SK-N-SH (cell line): ENCODE measurements around the gene MMP24OS. TPM values are rescaled to one million over a fixed set of nuclear protein-coding genes. Genes with fewer than 3 reads are reported as not detected.

ENCODE experiments used
- CTCF ChIA-PET: fragments of 300-600, 350-600 bp; formaldehyde crosslinking; extraction: SDS; loops from one replicate; lab custom pipeline; 2021; lab: Yijun Ruan, JAX
- POLR2A ChIA-PET: fragments of 350-600 bp; sonication (Branson Sonifier 250); formaldehyde crosslinking; extraction: SDS; loops from one replicate; lab custom pipeline; 2020; ENCODE audit warnings: antibody characterized with exemption, inconsistent platforms; lab: Yijun Ruan, JAX
- DNase-seq: peaks from one replicate; pipeline ENCODE4 v3.0.0; 2012
- H2AFZ ChIP-seq: fragments of 200-600 bp; sonication (generic); 2 replicates; pipeline ENCODE4 v1.8.1; 2016; ENCODE audit warnings: antibody characterized with exemption, mild to moderate bottlenecking, low read depth
- H3F3A ChIP-seq: fragments of 200-600 bp; sonication (generic); replicated peaks from 2 replicates; pipeline ENCODE3; 2016; ENCODE audit warnings: antibody characterized with exemption, mild to moderate bottlenecking; ENCODE audit not compliant: insufficient read depth
- H3K27ac ChIP-seq, 2 experiments: fragments of 200-500 bp in 1 of 2; fragments of 200-600 bp in 1 of 2; sonication (Bioruptor generic) in 1 of 2; sonication (generic), shearing (Covaris generic) in 1 of 2; 2 replicates each; pipeline versions ENCODE4 v1.5.1 to v1.6.1; 2014 to 2016; ENCODE audit warnings: low read depth in 2 of 2, inconsistent platforms in 1 of 2, low read length in 1 of 2, mild to moderate bottlenecking in 1 of 2, mixed read lengths in 1 of 2
- H3K27me3 ChIP-seq: fragments of 200-600 bp; sonication (generic), shearing (Covaris generic); 2 replicates; pipeline ENCODE4 v1.6.1; 2016; ENCODE audit warnings: mixed run types; ENCODE audit not compliant: insufficient read depth
- H3K36me3 ChIP-seq, 2 experiments: fragments of 200-500 bp in 1 of 2; fragments of 200-600 bp in 1 of 2; sonication (Bioruptor generic) in 1 of 2; sonication (generic) in 1 of 2; replicated peaks in 1 of 2; 2 replicates each; pipeline versions ENCODE3 to v1.5.1; 2014 to 2016; ENCODE audit warnings: low read length in 1 of 2, mild to moderate bottlenecking in 1 of 2; ENCODE audit not compliant: insufficient read depth in 2 of 2, control insufficient read depth in 1 of 2
- H3K4me1 ChIP-seq, 2 experiments: fragments of 200-500 bp in 1 of 2; fragments of 200-600 bp in 1 of 2; sonication (Bioruptor generic) in 1 of 2; sonication (generic), shearing (Covaris generic) in 1 of 2; 2 replicates each; pipeline versions ENCODE4 v1.5.1 to v1.6.1; 2014 to 2016; ENCODE audit warnings: low read depth in 1 of 2, low read length in 1 of 2, mixed run types in 1 of 2; ENCODE audit not compliant: insufficient read depth in 2 of 2, control insufficient read depth in 1 of 2
- H3K4me2 ChIP-seq: fragments of 200-600 bp; sonication (generic), shearing (Covaris generic); 2 replicates; pipeline ENCODE4 v1.6.1; 2017; ENCODE audit warnings: mixed run types
- H3K4me3 ChIP-seq, 2 experiments: fragments of 200-500 bp in 1 of 2; fragments of 200-600 bp in 1 of 2; sonication (Bioruptor generic) in 1 of 2; sonication (generic), shearing (Covaris generic) in 1 of 2; 2 replicates each; pipeline versions ENCODE4 v1.5.1 to v1.8.1; 2014 to 2016; ENCODE audit warnings: low read depth in 2 of 2, inconsistent platforms in 1 of 2, low read length in 1 of 2, mild to moderate bottlenecking in 1 of 2, mixed read lengths in 1 of 2, moderate library complexity in 1 of 2
- H3K79me2 ChIP-seq: fragments of 200-600 bp; sonication (generic); 2 replicates; pipeline ENCODE4 v1.8.1; 2017; ENCODE audit warnings: mild to moderate bottlenecking; ENCODE audit not compliant: insufficient read depth
- H3K9ac ChIP-seq: fragments of 200-600 bp; sonication (generic); 2 replicates; pipeline ENCODE4 v1.6.1; 2017; ENCODE audit warnings: mixed run types
- H3K9me2 ChIP-seq: fragments of 200-600 bp; sonication (generic); 2 replicates; pipeline ENCODE4 v1.6.1; 2017; ENCODE audit warnings: mixed run types
- H3K9me3 ChIP-seq: fragments of 200-600 bp; sonication (generic); 2 replicates; pipeline ENCODE4 v1.6.1; 2017; ENCODE audit warnings: mixed run types, mild to moderate bottlenecking, moderate library complexity
- H4K20me1 ChIP-seq: fragments of 200-600 bp; sonication (generic); 2 replicates; pipeline ENCODE4 v1.6.1; 2017; ENCODE audit warnings: mild to moderate bottlenecking, mixed run types; ENCODE audit not compliant: insufficient read depth
- EP300 ChIP-seq, 2 experiments: IDR thresholded peaks; 2 replicates each; pipeline versions ENCODE4 v1.4.0 to v1.6.1; 2012; ENCODE audit warnings: borderline replicate concordance in 1 of 2, low read depth in 1 of 2, low read length in 1 of 2
- FOSL2 ChIP-seq: IDR thresholded peaks from 2 replicates; pipeline ENCODE4 v1.4.0; 2012; ENCODE audit warnings: low read depth, mild to moderate bottlenecking, moderate library complexity, borderline replicate concordance
- FOXJ3 ChIP-seq: sonication (generic); formaldehyde crosslinking; IDR thresholded peaks from 2 replicates; pipeline ENCODE4 v1.5.1; 2020; ENCODE audit warnings: mild to moderate bottlenecking, missing genetic modification reagents
- JUND ChIP-seq: IDR thresholded peaks from 2 replicates; pipeline ENCODE4 v1.4.0; 2012
- MXI1 ChIP-seq: IDR thresholded peaks from 2 replicates; pipeline ENCODE4 v1.6.1; 2012; ENCODE audit warnings: mild to moderate bottlenecking, low read depth, low read length, improper control_type of control experiment
- NFIC ChIP-seq: IDR thresholded peaks from 2 replicates; pipeline ENCODE4 v1.4.0; 2012; ENCODE audit warnings: borderline replicate concordance
- NRF1 ChIP-seq: IDR thresholded peaks from 2 replicates; pipeline ENCODE4 v1.6.1; 2012; ENCODE audit warnings: low read depth, mild to moderate bottlenecking, low read length
- RCOR1 ChIP-seq: fragments of 150-350 bp; IDR thresholded peaks from 2 replicates; pipeline ENCODE4 v1.6.1; 2017; ENCODE audit warnings: antibody characterized with exemption, low read length
- SIN3A ChIP-seq: IDR thresholded peaks from 2 replicates; pipeline ENCODE4 v1.6.1; 2012; ENCODE audit warnings: low read depth, mild to moderate bottlenecking, low read length, moderate library complexity, borderline replicate concordance
- SMC3 ChIP-seq: IDR thresholded peaks from 2 replicates; pipeline ENCODE4 v1.6.1; 2012; ENCODE audit warnings: low read depth, low read length, improper control_type of control experiment
- TEAD4 ChIP-seq: IDR thresholded peaks from 2 replicates; pipeline ENCODE4 v1.4.0; 2012; ENCODE audit warnings: mild to moderate bottlenecking, borderline replicate concordance; ENCODE audit not compliant: insufficient read depth
- WGBS: methylation state at CpG from one replicate; pipeline ENCODE4 v1.1.6; 2017; ENCODE audit warnings: low lambda C conversion rate; 5-methylcytosine and 5-hydroxymethylcytosine counted together
- polyA plus RNA-seq, 3 experiments: library from polyadenylated mRNA; depleted of rRNA; stranded (reverse); fragments of >200 nt; gene quantifications; 2 replicates each; pipeline ENCODE4 v1.2.3, GENCODE V29; 2012
- TF ChIP-seq, protein P1 (sequence below): fragments of 200-600 bp; sonication (generic); IDR thresholded peaks from 2 replicates; pipeline ENCODE4 v1.6.1; 2017; ENCODE audit warnings: antibody characterized with exemption, mild to moderate bottlenecking, moderate library complexity
- TF ChIP-seq, protein P2 (sequence below): IDR thresholded peaks from 2 replicates; pipeline ENCODE4 v1.4.0; 2012; ENCODE audit warnings: low read depth, borderline replicate concordance
- TF ChIP-seq, protein P3 (sequence below): IDR thresholded peaks from 2 replicates; pipeline ENCODE4 v1.4.0; 2012; ENCODE audit warnings: low read depth
- TF ChIP-seq, protein P4 (sequence below): IDR thresholded peaks from 2 replicates; pipeline ENCODE4 v1.6.1; 2012; ENCODE audit warnings: mild to moderate bottlenecking, low read depth, low read length, moderate library complexity

MMP24OS gene
- polyA plus RNA-seq, 1 of the 3 experiments (the other 2 are of a cell fraction): 53.1 TPM

DNA sequence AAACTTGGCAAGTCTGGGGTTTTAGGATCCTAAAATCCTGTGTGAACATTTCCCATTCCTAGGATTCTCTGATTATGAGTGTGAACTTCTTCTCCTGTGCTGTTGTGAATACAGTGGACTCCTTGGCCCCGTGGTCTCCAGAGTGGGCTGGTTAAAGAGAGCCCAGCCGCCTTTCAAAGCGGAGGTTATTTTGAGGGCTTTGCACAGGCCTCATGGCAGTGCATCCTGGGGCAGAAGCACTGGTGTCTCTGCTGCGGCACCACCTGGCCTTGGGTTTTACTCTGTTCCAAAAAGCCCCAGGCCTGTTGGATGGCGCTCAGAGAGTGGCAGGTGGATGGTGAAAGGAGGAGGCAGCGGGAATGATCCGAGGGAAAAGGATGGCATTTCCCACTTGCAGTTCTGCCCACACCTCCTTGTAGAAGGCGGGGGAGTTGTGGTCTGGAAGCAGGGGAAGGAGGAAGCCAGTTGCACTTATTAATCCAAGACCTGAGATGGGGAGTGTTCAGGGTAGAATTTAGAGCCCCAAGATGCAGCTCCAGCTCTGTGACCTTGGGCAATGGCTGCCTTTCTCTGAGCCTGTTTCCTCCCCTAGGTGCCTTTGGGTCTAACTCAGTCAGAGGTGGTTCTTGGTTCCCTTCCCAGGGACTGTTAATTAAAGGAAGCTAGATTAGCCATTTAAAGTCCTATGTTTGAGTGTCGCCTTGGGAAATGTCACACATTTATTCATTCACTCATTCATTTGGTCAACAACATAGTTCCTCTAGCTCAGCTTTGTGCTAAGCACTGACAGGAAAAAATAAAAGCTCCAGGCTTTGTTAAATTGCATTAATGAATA lies 29.1 kb downstream of the MMP24OS start:
- no peaks in the 10 kb centered on the region for H3K9me2 ChIP-seq
- no peaks in the 10 kb centered on the region for H4K20me1 ChIP-seq
- no peaks in the 10 kb centered on the region for H3K79me2 ChIP-seq
- CTCF ChIA-PET: interaction anchor here (0.9 kb wide), 1 partner anchor 104 kb away, joined by 3 read pairs; no protein-coding TSS in a partner anchor
- WGBS: 89% methylated on average over 8 of the region's 9 CpGs
- H3K4me1 ChIP-seq: no peaks in the 10 kb centered on the region; a peak in 1 of 4 replicates
- H3K4me3 ChIP-seq: no peak overlapping the region
- H3K27me3 ChIP-seq: no peaks in the 10 kb centered on the region
- no peak overlapping the region for H3K4me2 ChIP-seq
- no peaks in the 10 kb centered on the region for H3F3A ChIP-seq
- H3K9ac ChIP-seq: no peak overlapping the region
- no peaks in the 10 kb centered on the region for H3K9me3 ChIP-seq
- TF ChIP-seq NFIC (no peak), MXI1 (no peak), FOXJ3 (CRISPR knock-in tag) (no peak), RCOR1 (no peak), SMC3 (no peak), SIN3A (no peak), JUND (no peak), NRF1 (no peak), TEAD4 (no peak), FOSL2 (no peak), EP300 (IDR thresholded peaks at IDR 0.05; ENCODE audit: borderline replicate concordance in 1 of 2, low read depth in 1 of 2, low read length in 1 of 2) (no peak)
- TF ChIP-seq, protein P1, sequence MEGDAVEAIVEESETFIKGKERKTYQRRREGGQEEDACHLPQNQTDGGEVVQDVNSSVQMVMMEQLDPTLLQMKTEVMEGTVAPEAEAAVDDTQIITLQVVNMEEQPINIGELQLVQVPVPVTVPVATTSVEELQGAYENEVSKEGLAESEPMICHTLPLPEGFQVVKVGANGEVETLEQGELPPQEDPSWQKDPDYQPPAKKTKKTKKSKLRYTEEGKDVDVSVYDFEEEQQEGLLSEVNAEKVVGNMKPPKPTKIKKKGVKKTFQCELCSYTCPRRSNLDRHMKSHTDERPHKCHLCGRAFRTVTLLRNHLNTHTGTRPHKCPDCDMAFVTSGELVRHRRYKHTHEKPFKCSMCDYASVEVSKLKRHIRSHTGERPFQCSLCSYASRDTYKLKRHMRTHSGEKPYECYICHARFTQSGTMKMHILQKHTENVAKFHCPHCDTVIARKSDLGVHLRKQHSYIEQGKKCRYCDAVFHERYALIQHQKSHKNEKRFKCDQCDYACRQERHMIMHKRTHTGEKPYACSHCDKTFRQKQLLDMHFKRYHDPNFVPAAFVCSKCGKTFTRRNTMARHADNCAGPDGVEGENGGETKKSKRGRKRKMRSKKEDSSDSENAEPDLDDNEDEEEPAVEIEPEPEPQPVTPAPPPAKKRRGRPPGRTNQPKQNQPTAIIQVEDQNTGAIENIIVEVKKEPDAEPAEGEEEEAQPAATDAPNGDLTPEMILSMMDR: no peak
- TF ChIP-seq, protein P2, sequence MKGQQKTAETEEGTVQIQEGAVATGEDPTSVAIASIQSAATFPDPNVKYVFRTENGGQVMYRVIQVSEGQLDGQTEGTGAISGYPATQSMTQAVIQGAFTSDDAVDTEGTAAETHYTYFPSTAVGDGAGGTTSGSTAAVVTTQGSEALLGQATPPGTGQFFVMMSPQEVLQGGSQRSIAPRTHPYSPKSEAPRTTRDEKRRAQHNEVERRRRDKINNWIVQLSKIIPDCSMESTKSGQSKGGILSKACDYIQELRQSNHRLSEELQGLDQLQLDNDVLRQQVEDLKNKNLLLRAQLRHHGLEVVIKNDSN: no peak
- TF ChIP-seq, protein P3, sequence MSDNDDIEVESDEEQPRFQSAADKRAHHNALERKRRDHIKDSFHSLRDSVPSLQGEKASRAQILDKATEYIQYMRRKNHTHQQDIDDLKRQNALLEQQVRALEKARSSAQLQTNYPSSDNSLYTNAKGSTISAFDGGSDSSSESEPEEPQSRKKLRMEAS: no peak
- TF ChIP-seq, protein P4, sequence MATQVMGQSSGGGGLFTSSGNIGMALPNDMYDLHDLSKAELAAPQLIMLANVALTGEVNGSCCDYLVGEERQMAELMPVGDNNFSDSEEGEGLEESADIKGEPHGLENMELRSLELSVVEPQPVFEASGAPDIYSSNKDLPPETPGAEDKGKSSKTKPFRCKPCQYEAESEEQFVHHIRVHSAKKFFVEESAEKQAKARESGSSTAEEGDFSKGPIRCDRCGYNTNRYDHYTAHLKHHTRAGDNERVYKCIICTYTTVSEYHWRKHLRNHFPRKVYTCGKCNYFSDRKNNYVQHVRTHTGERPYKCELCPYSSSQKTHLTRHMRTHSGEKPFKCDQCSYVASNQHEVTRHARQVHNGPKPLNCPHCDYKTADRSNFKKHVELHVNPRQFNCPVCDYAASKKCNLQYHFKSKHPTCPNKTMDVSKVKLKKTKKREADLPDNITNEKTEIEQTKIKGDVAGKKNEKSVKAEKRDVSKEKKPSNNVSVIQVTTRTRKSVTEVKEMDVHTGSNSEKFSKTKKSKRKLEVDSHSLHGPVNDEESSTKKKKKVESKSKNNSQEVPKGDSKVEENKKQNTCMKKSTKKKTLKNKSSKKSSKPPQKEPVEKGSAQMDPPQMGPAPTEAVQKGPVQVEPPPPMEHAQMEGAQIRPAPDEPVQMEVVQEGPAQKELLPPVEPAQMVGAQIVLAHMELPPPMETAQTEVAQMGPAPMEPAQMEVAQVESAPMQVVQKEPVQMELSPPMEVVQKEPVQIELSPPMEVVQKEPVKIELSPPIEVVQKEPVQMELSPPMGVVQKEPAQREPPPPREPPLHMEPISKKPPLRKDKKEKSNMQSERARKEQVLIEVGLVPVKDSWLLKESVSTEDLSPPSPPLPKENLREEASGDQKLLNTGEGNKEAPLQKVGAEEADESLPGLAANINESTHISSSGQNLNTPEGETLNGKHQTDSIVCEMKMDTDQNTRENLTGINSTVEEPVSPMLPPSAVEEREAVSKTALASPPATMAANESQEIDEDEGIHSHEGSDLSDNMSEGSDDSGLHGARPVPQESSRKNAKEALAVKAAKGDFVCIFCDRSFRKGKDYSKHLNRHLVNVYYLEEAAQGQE: no peak
- H3K27ac ChIP-seq: no peak overlapping the region
- H2AFZ ChIP-seq: no peak overlapping the region
- no peaks in the 10 kb centered on the region for H3K36me3 ChIP-seq
- POLR2A ChIA-PET: no interaction called here
- no peak for DNase-seq
